Measurements from ENCODE around the gene TMEM119. TPM values are rescaled to one million over a fixed set of nuclear protein-coding genes. Genes with fewer than 3 reads are reported as not detected.

The TMEM119 gene
- total and polyA plus RNA-seq, 9 of the 15 experiments (the other 6 are each of a cell fraction or from before 2014, with no cell fraction given): 0.18 TPM; not detected in 8

- TF ChIP-seq MBD2 (IDR thresholded peaks at IDR 0.05; ENCODE audit: borderline replicate concordance, low read depth): 0 out of 2 replicates have a peak, but pooled peaks have one; percentile 11
- TF ChIP-seq SOX6 (IDR thresholded peaks at IDR 0.05): peak; percentile 87
- TF ChIP-seq FOXJ2 (tag; IDR thresholded peaks at IDR 0.05): no peak
- TF ChIP-seq CHD4 (IDR thresholded peaks at IDR 0.05; ENCODE audit: insufficient read depth, insufficient replicate concordance, low read depth, low read length, poor library complexity, severe bottlenecking): no peak
- peak; percentile 68 for TF ChIP-seq CBFA2T3 (IDR thresholded peaks at IDR 0.05)
- TF ChIP-seq PBX2 (CRISPR knock-in tag; IDR thresholded peaks at IDR 0.05; ENCODE audit: low read depth): no peak
- 0 out of 2 replicates have a peak, but pooled peaks have one; percentile 16 for TF ChIP-seq PBX2 (tag; conservative IDR thresholded peaks at IDR 0.05; ENCODE audit: low read depth)
- TF ChIP-seq MLX (CRISPR knock-in tag; conservative IDR thresholded peaks at IDR 0.05): no peak
- peak; percentile 51 for TF ChIP-seq CCNT2 (IDR thresholded peaks at IDR 0.05; ENCODE audit: borderline replicate concordance, extremely low read depth, insufficient read length, low read depth, low read length)
- peak; percentile 57; the same call in 1 of the 2 replicates for TF ChIP-seq SP1 (CRISPR knock-in tag; IDR thresholded peaks at IDR 0.05)
- no peak for TF ChIP-seq SIRT6 (IDR thresholded peaks at IDR 0.05; ENCODE audit: low read depth, low read length)
- peak; percentile 98 for TF ChIP-seq ESRRA (IDR thresholded peaks at IDR 0.05; ENCODE audit: borderline replicate concordance, low read depth)
- no peak for TF ChIP-seq TARDBP (IDR thresholded peaks at IDR 0.05)
- TF ChIP-seq TAL1 (IDR thresholded peaks at IDR 0.05): peak; percentile 50
- 0 out of 4 replicates have a peak, but pooled peaks of 1 of the 2 experiments have one; percentile 29 for TF ChIP-seq MNT (conservative IDR thresholded peaks at IDR 0.05)
- peak in 1 of 2 experiments; percentile 43; a peak in 1 of 4 replicates for TF ChIP-seq ZNF639 (CRISPR knock-in tag; conservative IDR thresholded peaks at IDR 0.05 in 1 of 2, IDR thresholded peaks at IDR 0.05 in 1 of 2)
- no peak for TF ChIP-seq TAF15 (IDR thresholded peaks at IDR 0.05; ENCODE audit: low read depth, low read length)
- TF ChIP-seq POLR2B (IDR thresholded peaks at IDR 0.05; ENCODE audit: low read depth, partially characterized antibody): peak; percentile 21
- TF ChIP-seq ZFP30 (CRISPR knock-in tag; IDR thresholded peaks at IDR 0.05; ENCODE audit: borderline replicate concordance): no peak
- TF ChIP-seq FOS (IDR thresholded peaks at IDR 0.05; ENCODE audit: extremely low read depth, insufficient read length): no peak
Measured at GRCh38 chr12:108640802-108641445, 43.0 kb upstream of the TMEM119 start (continued).
